Astrocyte of the cerebellum (primary cell): ENCODE results near the gene TMEM132D.

Experiments used
- DNase-seq: peaks from one replicate; pipeline ENCODE4 v3.0.0-alpha.2; 2011; ENCODE audit warnings: low read depth
- H3K4me3 ChIP-seq: 2 replicates; pipeline ENCODE4 v1.5.1; 2011; ENCODE audit warnings: mild to moderate bottlenecking, low read depth, low read length, moderate library complexity
- in situ Hi-C: cut with HindIII; loops from 2 replicates; pipeline ENCODE4 v1.10.0; 2017; ENCODE audit warnings: low sequenced_read_pairs
- TF ChIP-seq, protein P1 (sequence below): IDR thresholded peaks from 2 replicates; pipeline ENCODE4 v1.5.1; 2012; ENCODE audit warnings: low read length, low read depth, moderate library complexity, mild to moderate bottlenecking; ENCODE audit errors: missing control alignments

TMEM132D gene

DNA sequence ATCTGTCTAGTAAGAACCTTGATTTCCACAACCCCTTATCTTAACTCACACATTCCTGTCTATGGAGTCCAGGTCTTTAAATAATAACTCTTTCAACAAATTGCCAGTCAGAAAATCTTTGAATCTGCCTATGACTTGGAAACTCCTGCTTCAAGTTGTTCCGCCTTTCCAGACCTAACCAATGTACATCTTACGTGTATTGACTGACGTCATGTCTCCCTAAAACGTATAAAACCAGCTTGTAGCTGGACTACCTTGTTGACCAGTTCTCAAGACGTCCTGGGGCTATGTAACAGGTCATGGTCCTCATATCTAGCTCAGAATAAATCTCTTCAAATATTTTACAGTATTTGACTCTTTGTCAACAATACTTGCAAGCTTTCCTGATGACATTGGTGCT, 337.0 kb downstream of the TMEM132D start:
- in situ Hi-C loops, result no loop called here
- no peak for DNase-seq
- no peak overlapping the region for H3K4me3 ChIP-seq
- TF ChIP-seq, protein P1, sequence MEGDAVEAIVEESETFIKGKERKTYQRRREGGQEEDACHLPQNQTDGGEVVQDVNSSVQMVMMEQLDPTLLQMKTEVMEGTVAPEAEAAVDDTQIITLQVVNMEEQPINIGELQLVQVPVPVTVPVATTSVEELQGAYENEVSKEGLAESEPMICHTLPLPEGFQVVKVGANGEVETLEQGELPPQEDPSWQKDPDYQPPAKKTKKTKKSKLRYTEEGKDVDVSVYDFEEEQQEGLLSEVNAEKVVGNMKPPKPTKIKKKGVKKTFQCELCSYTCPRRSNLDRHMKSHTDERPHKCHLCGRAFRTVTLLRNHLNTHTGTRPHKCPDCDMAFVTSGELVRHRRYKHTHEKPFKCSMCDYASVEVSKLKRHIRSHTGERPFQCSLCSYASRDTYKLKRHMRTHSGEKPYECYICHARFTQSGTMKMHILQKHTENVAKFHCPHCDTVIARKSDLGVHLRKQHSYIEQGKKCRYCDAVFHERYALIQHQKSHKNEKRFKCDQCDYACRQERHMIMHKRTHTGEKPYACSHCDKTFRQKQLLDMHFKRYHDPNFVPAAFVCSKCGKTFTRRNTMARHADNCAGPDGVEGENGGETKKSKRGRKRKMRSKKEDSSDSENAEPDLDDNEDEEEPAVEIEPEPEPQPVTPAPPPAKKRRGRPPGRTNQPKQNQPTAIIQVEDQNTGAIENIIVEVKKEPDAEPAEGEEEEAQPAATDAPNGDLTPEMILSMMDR, result no peak

DNA sequence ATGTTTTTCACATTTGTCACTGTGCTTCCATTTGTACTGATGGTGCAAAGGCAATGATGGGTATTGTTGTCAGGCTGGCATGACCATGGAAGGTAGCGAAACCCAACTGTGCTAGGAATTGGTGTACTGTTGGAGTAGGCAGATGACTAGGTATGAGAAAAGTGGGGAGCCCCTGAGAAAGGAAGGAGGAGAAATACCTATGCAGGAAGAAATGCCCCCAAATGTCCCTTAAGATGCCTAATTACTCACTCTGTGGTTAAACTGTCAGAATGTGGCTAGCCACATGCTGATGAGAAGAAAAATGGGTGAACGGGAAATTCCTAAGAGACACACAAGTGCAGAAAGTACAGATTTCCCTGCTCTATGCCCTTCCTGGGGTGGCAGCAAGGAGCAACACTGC, 339.1 kb downstream of the TMEM132D start:
- no peak for DNase-seq
- in situ Hi-C loops, result no loop called here

DNA sequence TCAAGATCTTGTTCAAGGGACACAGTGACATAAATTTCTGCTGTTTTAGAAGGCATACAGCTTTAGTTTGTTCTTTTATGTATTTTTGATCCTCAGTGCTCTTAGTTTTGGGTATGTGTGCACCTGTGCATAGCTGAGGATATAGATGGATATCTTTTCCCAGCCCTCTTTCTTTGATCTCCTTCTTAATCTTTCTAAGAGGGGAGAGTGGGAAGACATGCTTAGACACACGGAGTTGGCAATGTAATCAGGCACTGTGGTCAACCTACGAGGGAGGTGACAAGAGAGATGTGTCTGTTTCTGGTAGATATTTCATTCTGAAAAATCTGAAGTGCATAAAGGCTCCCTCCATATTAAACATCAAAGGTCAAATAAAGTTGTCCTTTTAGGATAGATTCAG, 340.6 kb downstream of the TMEM132D start:
- no peak overlapping the region for H3K4me3 ChIP-seq
- TF ChIP-seq, protein P1, result no peak
- in situ Hi-C loops, result no loop called here
- no peak for DNase-seq

More for the DNA sequence above, 339.1 kb downstream of the TMEM132D start:
- H3K4me3 ChIP-seq, result no peak overlapping the region
- TF ChIP-seq, protein P1, result no peak

DNA sequence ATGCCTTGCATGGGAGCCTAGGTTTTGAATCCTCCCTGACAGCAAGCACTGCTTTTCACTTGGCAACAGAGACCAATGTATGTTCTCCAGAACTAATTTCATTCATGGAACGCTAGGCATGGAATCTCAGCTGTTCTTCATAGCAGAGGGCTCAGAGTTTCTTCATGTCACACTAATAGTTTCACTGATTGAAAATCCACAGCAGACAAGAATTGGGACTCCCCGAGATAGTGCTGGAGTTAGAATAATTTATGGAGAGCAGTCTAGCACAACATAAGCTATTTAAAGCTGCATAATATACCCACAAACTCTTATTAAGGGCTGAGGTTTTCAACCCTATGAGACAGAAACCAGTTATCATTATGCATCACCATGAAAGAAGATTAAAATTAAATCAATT, 342.5 kb downstream of the TMEM132D start:
- in situ Hi-C loops, result no loop called here
- TF ChIP-seq, protein P1, result no peak
- no peak overlapping the region for H3K4me3 ChIP-seq
- no peak for DNase-seq

DNA sequence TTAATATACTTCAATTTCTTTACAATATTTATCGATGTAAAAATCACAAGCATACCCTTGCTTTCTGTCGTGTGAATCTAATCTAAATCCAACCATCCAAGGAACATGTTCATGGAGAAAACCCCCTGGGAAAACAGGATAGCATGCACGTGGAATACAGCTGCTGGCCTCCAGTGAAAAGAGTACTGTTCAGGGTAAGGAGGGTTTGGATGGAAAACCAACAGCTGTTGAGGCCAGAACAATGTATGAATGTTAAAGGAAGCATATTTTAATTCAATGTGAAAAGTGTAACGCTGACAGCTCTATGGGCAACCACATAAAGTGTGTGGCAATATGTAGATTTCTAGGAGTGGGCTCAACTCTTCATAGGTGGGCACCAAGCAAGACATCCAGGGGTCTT, 344.0 kb downstream of the TMEM132D start:
- in situ Hi-C loops, result no loop called here
- H3K4me3 ChIP-seq, result no peak overlapping the region
- TF ChIP-seq, protein P1, result no peak
- DNase-seq, result no peak

DNA sequence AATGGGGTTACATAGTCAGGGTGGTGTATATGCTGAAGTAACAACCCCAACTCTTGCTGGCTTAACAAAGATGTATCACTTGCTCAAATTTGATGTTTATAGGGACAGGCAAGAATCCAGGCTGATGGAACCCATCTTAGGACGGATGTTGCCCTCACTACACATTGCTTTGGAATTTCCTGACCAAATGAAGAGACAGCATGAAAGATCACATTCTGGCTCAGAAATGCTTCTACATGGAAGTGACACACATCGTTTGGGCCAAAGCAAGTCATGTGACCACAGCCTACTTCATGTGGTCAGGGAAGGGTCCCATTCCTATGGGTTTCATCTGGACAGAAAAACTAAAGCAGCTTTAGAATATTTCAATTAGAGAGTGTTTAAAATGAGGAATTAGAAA, 345.8 kb downstream of the TMEM132D start:
- TF ChIP-seq, protein P1, result no peak
- no peak overlapping the region for H3K4me3 ChIP-seq
- in situ Hi-C loops, result no loop called here
- no peak for DNase-seq

DNA sequence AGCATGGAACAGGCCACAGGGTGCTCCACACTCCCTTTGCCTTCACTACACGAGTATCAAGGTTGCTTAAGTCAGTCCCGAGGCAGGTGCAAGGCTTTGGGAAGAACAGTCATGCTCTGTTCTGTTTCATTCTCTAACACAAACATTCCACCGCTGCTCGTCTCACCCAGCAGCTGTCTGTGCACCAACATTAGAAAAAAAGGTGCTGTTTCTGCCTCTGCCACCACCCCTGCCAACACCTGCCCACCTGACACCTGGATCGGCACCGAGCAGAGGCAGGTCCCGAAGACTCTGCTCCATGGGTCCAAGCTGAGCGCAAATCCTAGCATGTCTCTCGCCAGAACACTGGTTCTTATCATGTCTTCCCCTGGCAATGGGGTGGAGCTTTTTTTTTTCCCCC, 347.7 kb downstream of the TMEM132D start:
- no peak for DNase-seq
- in situ Hi-C loops, result no loop called here
- TF ChIP-seq, protein P1, result no peak
- H3K4me3 ChIP-seq, result no peak overlapping the region
